ENCODE data around the gene TUBA1B. TPM values are rescaled to one million over a fixed set of nuclear protein-coding genes. Genes with fewer than 3 reads are reported as not detected.

TUBA1B gene
- total and polyA plus RNA-seq, 2 of the 8 experiments (the other 6 are each of a cell fraction or from before 2014, with no cell fraction given): 2,092 to 6,837 TPM

- H3K4me1 ChIP-seq (replicated peaks in 1 of 4; ENCODE audit: control insufficient read depth in 3 of 4, insufficient read depth in 4 of 4, low read length in 3 of 4): no peaks in the 10 kb centered on the region
- no peaks in the 10 kb centered on the region for H4K20me1 ChIP-seq (replicated peaks in 1 of 2; ENCODE audit: control insufficient read depth in 1 of 2, insufficient read depth in 2 of 2, low read length in 2 of 2)
- H3K36me3 ChIP-seq (ENCODE audit: control insufficient read depth in 2 of 4, insufficient read depth in 4 of 4, low read length in 3 of 4): no peaks in the 10 kb centered on the region
- DNase-seq (ENCODE audit: low read depth in 1 of 2, low spot score in 2 of 2) (no peak), FAIRE-seq (no peak)
- no peak overlapping the region for H2AK5ac ChIP-seq (ENCODE audit: low read depth, low read length)
- no peak overlapping the region for H3K23ac ChIP-seq (ENCODE audit: insufficient read length)
- no peaks in the 10 kb centered on the region for H3K27me3 ChIP-seq (replicated peaks in 1 of 4; ENCODE audit: control insufficient read depth in 3 of 4, extremely low read depth in 1 of 4, insufficient read depth in 3 of 4, low read length in 3 of 4)
- no peak overlapping the region for H3K4ac ChIP-seq (replicated peaks; ENCODE audit: insufficient read length, low read depth, low read length)
- H2BK5ac ChIP-seq (ENCODE audit: low read depth, low read length): no peak overlapping the region
- H4K91ac ChIP-seq (replicated peaks; ENCODE audit: insufficient read length, low read length): no peak overlapping the region
- no peaks in the 10 kb centered on the region for H3K79me1 ChIP-seq (ENCODE audit: low read depth, low read length)
- H2BK20ac ChIP-seq (ENCODE audit: low read length): no peak overlapping the region
- no peak overlapping the region for H3K18ac ChIP-seq (ENCODE audit: extremely low read depth, low read length)
- 66% methylated on average over 5 of the region's 5 CpGs; no CpG with 5 or more reads in 1 of the 2 experiments for WGBS, 2 experiments (ENCODE audit: extremely low coverage in 1 of 2, insufficient coverage in 1 of 2, insufficient read length in 1 of 2, insufficient replicate concordance in 2 of 2, low coverage in 1 of 2, low lambda C conversion rate in 2 of 2, missing lambda C conversion rate in 1 of 2)
- no peak overlapping the region for H2AFZ ChIP-seq (ENCODE audit: low read length)
- no peak overlapping the region for H4K5ac ChIP-seq (ENCODE audit: insufficient read length, low read depth, low read length)
- no peak overlapping the region for H2BK12ac ChIP-seq (ENCODE audit: low read depth, low read length)
- no peak overlapping the region for H3K4me3 ChIP-seq (ENCODE audit: extremely low read depth in 1 of 4, insufficient read depth in 2 of 4, low read depth in 3 of 4, low read length in 4 of 4)
- no peak overlapping the region for H3K4me2 ChIP-seq (ENCODE audit: insufficient read depth in 1 of 2, low read depth in 2 of 2, low read length in 2 of 2)
- no peak overlapping the region for H3K56ac ChIP-seq (replicated peaks; ENCODE audit: insufficient read length, low read depth, low read length)
- H4K8ac ChIP-seq (ENCODE audit: extremely low read depth, insufficient read depth, low read length): no peak overlapping the region
- POLR2A ChIA-PET (ENCODE audit: partially characterized antibody): interaction anchor here (0.6 to 4.7 kb wide), 3 partner anchors 20 to 71 kb away, joined by 3 to 19 read pairs (median 3); partner anchors contain the start of gene TUBA1B
- CTCF ChIA-PET (ENCODE audit: partially characterized antibody): interaction anchor here (1.1 to 1.7 kb wide), 4 partner anchors 12 to 110 kb away, joined by 3 to 8 read pairs (median 4); no protein-coding TSS in a partner anchor
- no peak overlapping the region for H3K14ac ChIP-seq (ENCODE audit: insufficient read length)
- no peaks in the 10 kb centered on the region for H3K79me2 ChIP-seq (ENCODE audit: control insufficient read depth in 1 of 2, insufficient read depth in 2 of 2, low read length in 2 of 2)
- no peak overlapping the region for H3K27ac ChIP-seq (ENCODE audit: low read depth, low read length)
- no peaks in the 10 kb centered on the region for H3K23me2 ChIP-seq (ENCODE audit: low read depth, low read length)
- H2BK15ac ChIP-seq (ENCODE audit: low read length): no peak overlapping the region
- no peak overlapping the region for H2BK120ac ChIP-seq (replicated peaks; ENCODE audit: low read depth, low read length)
- no peaks in the 10 kb centered on the region for H3K9me3 ChIP-seq (ENCODE audit: insufficient read depth in 2 of 2, low read depth in 1 of 2, low read length in 1 of 2)
- no peak overlapping the region for H3K9ac ChIP-seq (replicated peaks in 1 of 4; ENCODE audit: extremely low read depth in 1 of 4, low read depth in 3 of 4, low read length in 3 of 4)
- TF ChIP-seq SP2 (IDR thresholded peaks at IDR 0.05; ENCODE audit: low read length) (no peak), RAD21 (IDR thresholded peaks at IDR 0.05 in 1 of 2, conservative IDR thresholded peaks at IDR 0.05 in 1 of 2; ENCODE audit: low read depth in 2 of 2, low read length in 2 of 2) (no peak), YY1 (IDR thresholded peaks at IDR 0.05; ENCODE audit: low read depth, low read length) (no peak), CTBP2 (IDR thresholded peaks at IDR 0.05; ENCODE audit: borderline replicate concordance, insufficient read depth, insufficient read length, low read length) (no peak), KDM5A (IDR thresholded peaks at IDR 0.05; ENCODE audit: low read length) (no peak), SP4 (IDR thresholded peaks at IDR 0.05; ENCODE audit: low read length) (no peak), SUZ12 (IDR thresholded peaks at IDR 0.05; ENCODE audit: low read length) (no peak), ATF3 (IDR thresholded peaks at IDR 0.05; ENCODE audit: insufficient read depth, low read depth, low read length) (no peak), KDM1A (IDR thresholded peaks at IDR 0.05; ENCODE audit: borderline replicate concordance, low read length) (no peak), SRF (IDR thresholded peaks at IDR 0.05; ENCODE audit: low read depth, low read length) (no peak), POLR2A (IDR thresholded peaks at IDR 0.05; ENCODE audit: control extremely low read depth in 1 of 2, low read depth in 2 of 2, low read length in 2 of 2) (no peak), BACH1 (IDR thresholded peaks at IDR 0.05; ENCODE audit: low read length) (no peak), TEAD4 (IDR thresholded peaks at IDR 0.05; ENCODE audit: low read depth, low read length) (no peak), ASH2L (IDR thresholded peaks at IDR 0.05; ENCODE audit: low read length) (no peak), HDAC6 (IDR thresholded peaks at IDR 0.05; ENCODE audit: low read depth, low read length) (no peak), CREB1 (IDR thresholded peaks at IDR 0.05) (no peak)
Observed at GRCh38 chr12:49174218-49174617, 43.0 kb upstream of the TUBA1B start.
